NB4 (cell line): ENCODE data around the gene FOXL3.

ENCODE experiments used
- DNase-seq: peaks from one replicate; pipeline ENCODE4 v3.0.0; 2010; ENCODE audit warnings: low read depth
- H3K4me3 ChIP-seq: one replicate; pipeline ENCODE4 v1.5.1; 2011; ENCODE audit warnings: mild to moderate bottlenecking, low read depth, low read length, moderate library complexity
- MYC ChIP-seq: IDR thresholded peaks from 2 replicates; pipeline ENCODE4 v1.6.1; 2011; ENCODE audit warnings: low read depth, low read length
- POLR2A ChIP-seq: IDR thresholded peaks from 2 replicates; pipeline ENCODE4 v1.6.1; 2011; ENCODE audit warnings: mild to moderate bottlenecking; ENCODE audit not compliant: insufficient read length; ENCODE audit errors: extremely low read depth
- TF ChIP-seq, protein P1 (sequence below): IDR thresholded peaks from 2 replicates; pipeline ENCODE4 v1.6.1; 2011; ENCODE audit warnings: low read depth, low read length
- TF ChIP-seq, protein P2 (sequence below): IDR thresholded peaks from one replicate; pipeline ENCODE4 v1.5.1; 2012; ENCODE audit warnings: low read depth, low read length

The FOXL3 gene

DNA sequence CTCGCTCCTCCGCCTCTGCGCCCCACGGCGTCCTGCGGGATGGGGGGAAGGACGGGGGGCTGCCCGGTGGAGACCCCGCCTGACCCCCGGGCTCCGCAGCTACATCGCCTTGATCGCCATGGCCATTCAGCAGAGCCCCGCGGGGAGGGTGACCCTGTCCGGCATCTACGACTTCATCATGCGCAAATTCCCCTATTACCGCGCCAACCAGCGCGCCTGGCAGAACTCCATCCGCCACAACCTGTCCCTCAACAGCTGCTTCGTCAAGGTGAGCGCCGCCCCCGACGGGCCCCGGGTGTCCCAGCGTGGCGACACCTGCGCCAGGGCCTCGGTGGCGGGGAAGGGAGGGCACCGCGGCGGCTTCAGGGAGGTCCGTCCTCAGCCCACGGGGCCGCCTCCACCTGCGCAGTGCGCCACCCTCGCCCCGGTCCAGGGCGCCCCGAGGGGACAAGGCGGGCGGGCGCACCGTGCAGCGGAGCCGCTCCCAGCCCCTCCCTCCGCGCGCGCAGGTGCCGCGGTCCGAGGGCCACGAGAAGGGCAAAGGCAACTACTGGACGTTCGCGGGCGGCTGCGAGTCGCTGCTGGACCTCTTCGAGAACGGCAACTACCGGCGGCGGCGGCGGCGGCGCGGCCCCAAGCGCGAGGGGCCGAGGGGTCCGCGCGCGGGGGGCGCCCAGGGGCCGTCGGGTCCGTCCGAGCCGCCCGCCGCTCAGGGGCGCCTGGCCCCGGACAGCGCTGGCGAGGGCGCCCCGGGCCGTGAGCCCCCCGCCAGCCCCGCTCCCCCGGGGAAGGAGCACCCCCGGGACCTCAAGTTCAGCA, 793 bp downstream of the FOXL3 start:
- no peak for DNase-seq
- no peak overlapping the region for H3K4me3 ChIP-seq
- no peak for TF ChIP-seq POLR2A
- TF ChIP-seq, protein P1, sequence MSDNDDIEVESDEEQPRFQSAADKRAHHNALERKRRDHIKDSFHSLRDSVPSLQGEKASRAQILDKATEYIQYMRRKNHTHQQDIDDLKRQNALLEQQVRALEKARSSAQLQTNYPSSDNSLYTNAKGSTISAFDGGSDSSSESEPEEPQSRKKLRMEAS, result no peak
- TF ChIP-seq, protein P2, sequence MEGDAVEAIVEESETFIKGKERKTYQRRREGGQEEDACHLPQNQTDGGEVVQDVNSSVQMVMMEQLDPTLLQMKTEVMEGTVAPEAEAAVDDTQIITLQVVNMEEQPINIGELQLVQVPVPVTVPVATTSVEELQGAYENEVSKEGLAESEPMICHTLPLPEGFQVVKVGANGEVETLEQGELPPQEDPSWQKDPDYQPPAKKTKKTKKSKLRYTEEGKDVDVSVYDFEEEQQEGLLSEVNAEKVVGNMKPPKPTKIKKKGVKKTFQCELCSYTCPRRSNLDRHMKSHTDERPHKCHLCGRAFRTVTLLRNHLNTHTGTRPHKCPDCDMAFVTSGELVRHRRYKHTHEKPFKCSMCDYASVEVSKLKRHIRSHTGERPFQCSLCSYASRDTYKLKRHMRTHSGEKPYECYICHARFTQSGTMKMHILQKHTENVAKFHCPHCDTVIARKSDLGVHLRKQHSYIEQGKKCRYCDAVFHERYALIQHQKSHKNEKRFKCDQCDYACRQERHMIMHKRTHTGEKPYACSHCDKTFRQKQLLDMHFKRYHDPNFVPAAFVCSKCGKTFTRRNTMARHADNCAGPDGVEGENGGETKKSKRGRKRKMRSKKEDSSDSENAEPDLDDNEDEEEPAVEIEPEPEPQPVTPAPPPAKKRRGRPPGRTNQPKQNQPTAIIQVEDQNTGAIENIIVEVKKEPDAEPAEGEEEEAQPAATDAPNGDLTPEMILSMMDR, result no peak

DNA sequence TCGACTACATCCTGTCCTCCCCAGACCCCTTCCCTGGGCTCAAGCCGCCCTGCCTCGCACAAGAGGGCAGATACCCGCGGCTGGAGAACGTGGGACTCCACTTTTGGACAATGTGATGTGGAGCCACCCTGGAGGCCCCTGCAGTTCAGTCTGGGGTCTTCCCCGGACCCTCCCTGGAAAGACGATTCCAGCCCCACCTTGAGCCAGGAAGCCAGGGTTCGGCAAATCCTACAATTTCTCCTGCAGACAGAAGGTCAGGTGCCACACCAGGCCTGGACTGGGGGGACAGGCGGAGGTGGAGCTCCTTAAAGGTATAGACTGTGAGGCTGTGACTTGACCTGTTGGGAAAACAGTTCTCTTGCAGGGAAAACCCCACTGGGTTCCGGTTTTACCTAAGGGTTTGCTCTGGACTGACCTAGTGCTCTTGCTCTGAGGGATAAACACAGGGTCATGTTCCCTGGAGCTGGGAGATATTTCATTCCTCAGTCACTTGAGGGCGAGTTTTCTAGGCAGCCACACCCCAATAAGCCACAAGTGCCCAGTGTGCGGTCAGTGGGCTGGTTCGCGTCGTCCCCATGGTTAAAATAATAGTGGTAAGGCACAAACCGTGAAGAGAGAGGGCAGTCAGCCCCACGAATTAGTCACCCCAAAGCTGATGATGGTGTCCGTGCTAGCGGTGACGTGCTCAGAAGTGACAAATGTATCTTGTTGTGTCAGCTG, 1.6 kb downstream of the FOXL3 start:
- TF ChIP-seq POLR2A (no peak), MYC (no peak)
- TF ChIP-seq, protein P2, result no peak
- TF ChIP-seq, protein P1, result no peak
- DNase-seq, result no peak
- no peak overlapping the region for H3K4me3 ChIP-seq

DNA sequence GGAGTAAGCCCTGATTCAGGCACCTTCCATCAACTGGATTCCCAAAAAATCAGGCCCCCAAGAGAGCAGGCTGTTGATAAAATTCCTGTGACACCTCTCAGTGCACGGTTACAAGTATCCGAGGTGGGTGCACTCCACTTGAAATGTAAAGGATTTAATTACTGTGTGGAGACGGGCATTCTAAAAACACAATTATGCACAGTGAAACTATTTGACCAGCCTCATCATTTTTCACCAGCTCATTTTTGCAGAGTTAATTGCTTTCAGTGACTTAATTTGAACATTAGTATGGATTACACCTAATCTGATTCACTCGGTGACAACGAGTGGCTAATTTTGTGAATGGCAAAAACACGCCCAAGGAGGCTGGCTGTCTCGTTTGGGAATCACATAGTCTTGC, 2.3 kb downstream of the FOXL3 start:
- no peak overlapping the region for H3K4me3 ChIP-seq
- no peak for TF ChIP-seq POLR2A
- TF ChIP-seq MYC, result no peak
- TF ChIP-seq, protein P1, result no peak
- TF ChIP-seq, protein P2, result no peak
- no peak for DNase-seq

DNA sequence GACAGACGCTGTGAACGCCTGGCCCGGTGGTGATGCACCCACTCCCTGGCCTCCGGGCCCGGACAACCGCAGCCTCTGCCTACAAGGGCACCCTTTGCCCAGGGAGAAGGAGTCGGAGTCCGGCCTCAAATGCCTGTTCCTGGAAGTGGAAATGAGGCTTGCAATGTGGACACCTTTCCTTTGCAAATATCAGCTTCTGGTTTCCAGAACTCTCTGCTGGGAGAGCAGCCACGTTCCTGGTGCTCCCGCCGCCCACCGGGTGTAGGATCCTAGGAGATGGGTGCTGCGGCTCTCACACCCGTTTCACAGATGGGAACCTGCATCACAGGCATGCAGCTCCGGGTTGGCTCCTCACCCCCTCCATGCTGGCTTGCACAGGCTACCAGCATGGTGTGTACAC, 2.9 kb downstream of the FOXL3 start:
- H3K4me3 ChIP-seq, result no peak overlapping the region
- TF ChIP-seq MYC (no peak), POLR2A (no peak)
- TF ChIP-seq, protein P1, result no peak
- no peak for DNase-seq

DNA sequence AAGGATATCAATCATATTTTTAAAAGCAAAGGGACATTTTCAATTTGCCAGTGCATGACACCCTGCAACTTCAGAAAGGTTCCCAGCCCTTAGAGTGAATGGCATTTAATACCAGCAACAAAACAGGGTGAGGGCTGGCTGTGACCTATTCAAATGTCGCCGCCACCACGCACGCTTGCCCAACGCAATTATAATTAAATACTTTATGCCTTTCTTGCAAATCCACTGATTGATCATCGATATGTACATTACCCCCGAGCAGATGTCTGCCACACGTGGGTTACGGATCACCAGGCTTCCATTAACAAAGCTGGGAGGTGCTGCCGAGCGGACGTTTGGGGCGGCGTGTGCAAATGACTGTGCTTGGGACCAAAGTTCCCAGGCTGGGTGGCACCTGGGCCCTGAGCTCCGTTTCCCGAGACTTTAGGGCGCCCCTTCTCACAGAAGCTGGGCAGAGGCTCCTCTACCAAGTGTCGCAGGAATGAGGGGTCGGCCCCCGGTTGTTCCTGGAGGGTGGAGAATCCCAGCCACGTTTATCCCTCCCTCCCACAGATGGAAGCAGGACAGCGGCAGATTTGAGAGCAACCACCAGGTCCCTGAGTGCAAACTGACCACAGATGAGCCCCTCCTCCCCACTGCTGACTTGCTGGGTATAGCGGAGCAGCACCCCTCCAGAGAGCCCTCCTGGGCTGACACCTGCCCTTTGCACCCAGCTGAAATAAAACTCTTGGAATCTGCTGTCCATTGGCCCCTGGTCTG, 3.9 kb downstream of the FOXL3 start:
- H3K4me3 ChIP-seq, result no peak overlapping the region
- no peak for DNase-seq
- TF ChIP-seq, protein P2, result no peak
- TF ChIP-seq POLR2A (no peak), MYC (no peak)
- TF ChIP-seq, protein P1, result no peak
